ENCODE data around the gene CALML5.

- TF ChIP-seq POLR2A (IDR thresholded peaks at IDR 0.05) = no peak
- TF ChIP-seq, protein P1, sequence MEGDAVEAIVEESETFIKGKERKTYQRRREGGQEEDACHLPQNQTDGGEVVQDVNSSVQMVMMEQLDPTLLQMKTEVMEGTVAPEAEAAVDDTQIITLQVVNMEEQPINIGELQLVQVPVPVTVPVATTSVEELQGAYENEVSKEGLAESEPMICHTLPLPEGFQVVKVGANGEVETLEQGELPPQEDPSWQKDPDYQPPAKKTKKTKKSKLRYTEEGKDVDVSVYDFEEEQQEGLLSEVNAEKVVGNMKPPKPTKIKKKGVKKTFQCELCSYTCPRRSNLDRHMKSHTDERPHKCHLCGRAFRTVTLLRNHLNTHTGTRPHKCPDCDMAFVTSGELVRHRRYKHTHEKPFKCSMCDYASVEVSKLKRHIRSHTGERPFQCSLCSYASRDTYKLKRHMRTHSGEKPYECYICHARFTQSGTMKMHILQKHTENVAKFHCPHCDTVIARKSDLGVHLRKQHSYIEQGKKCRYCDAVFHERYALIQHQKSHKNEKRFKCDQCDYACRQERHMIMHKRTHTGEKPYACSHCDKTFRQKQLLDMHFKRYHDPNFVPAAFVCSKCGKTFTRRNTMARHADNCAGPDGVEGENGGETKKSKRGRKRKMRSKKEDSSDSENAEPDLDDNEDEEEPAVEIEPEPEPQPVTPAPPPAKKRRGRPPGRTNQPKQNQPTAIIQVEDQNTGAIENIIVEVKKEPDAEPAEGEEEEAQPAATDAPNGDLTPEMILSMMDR (IDR thresholded peaks at IDR 0.05) = no peak
Measured at GRCh38 chr10:5537684-5538083, 38.3 kb upstream of the CALML5 start.

Measured in Peyer's patch (tissue), 4 donors.